K562 (cell line): Measurements from ENCODE around the gene EXOC6. TPM values are rescaled to one million over a fixed set of nuclear protein-coding genes. Genes with fewer than 3 reads are reported as not detected.

Experiments used
- BACH1 ChIP-seq: fragments of 200-800 bp; sonication (Bioruptor generic); IDR thresholded peaks from 2 replicates; pipeline ENCODE4 v1.6.1; 2016; ENCODE audit warnings: missing genetic modification characterization, missing compliant biosample characterization
- BDP1 ChIP-seq: IDR thresholded peaks from 3 replicates; pipeline ENCODE4 v1.6.1; 2011; ENCODE audit not compliant: insufficient read length, insufficient read depth
- CSDE1 ChIP-seq, 2 experiments: fragments of 450-650 bp; IDR thresholded peaks; 2 replicates each; pipeline ENCODE4 v1.6.1; 2016; ENCODE audit warnings: mild to moderate bottlenecking in 1 of 2
- DDX20 ChIP-seq: fragments of 450-650 bp; IDR thresholded peaks from 2 replicates; pipeline ENCODE4 v1.6.1; 2016; ENCODE audit warnings: missing genetic modification characterization, low read depth, mild to moderate bottlenecking, missing compliant biosample characterization, moderate library complexity
- ETV1 ChIP-seq: fragments of 450-650 bp; conservative IDR thresholded peaks from 2 replicates; pipeline ENCODE4 v1.6.1; 2016; ENCODE audit warnings: missing genetic modification characterization, control low read depth, low read depth, missing compliant biosample characterization
- EZH2 ChIP-seq: IDR thresholded peaks from 2 replicates; pipeline ENCODE4 v1.6.1; 2012; ENCODE audit warnings: low read depth, mild to moderate bottlenecking, inconsistent platforms, low read length, borderline replicate concordance
- HDAC3 ChIP-seq: fragments of 450-650 bp; IDR thresholded peaks from 2 replicates; pipeline ENCODE4 v1.6.1; 2018; ENCODE audit warnings: borderline replicate concordance, mild to moderate bottlenecking, moderate library complexity; ENCODE audit not compliant: partially characterized antibody
- HDGF ChIP-seq: fragments of 450-650 bp; IDR thresholded peaks from 2 replicates; pipeline ENCODE4 v1.6.1; 2016
- HLTF ChIP-seq: fragments of 450-650 bp; IDR thresholded peaks from 2 replicates; pipeline ENCODE4 v1.6.1; 2016
- KAT7 ChIP-seq: sonication (generic); formaldehyde crosslinking; IDR thresholded peaks from 2 replicates; pipeline ENCODE4 v1.8.0; 2022; ENCODE audit warnings: missing genetic modification reagents, mild to moderate bottlenecking, borderline replicate concordance
- MAFK ChIP-seq: IDR thresholded peaks from 2 replicates; pipeline ENCODE4 v1.6.1; 2011; ENCODE audit warnings: low read length, improper control_type of control experiment
- PHF21A ChIP-seq: fragments of 450-650 bp; IDR thresholded peaks from 2 replicates; pipeline ENCODE4 v1.6.1; 2017; ENCODE audit warnings: low read depth, borderline replicate concordance
- RREB1 ChIP-seq: fragments of 250-450 bp; sonication (Bioruptor Pico); IDR thresholded peaks from 2 replicates; pipeline ENCODE4 v1.4.0; 2020
- SMAD2 ChIP-seq: fragments of 150-350 bp; IDR thresholded peaks from 2 replicates; pipeline ENCODE4 v1.6.1; 2014; ENCODE audit warnings: low read depth, mild to moderate bottlenecking, low read length
- STAT5B ChIP-seq: fragments of 250-450 bp; sonication (Bioruptor Pico); IDR thresholded peaks from 2 replicates; pipeline ENCODE4 v1.8.0; 2021; ENCODE audit warnings: mild to moderate bottlenecking, inconsistent platforms
- TEAD1 ChIP-seq, 2 experiments: fragments of 450-650 bp in 1 of 2; sonication (generic) in 1 of 2; formaldehyde crosslinking; IDR thresholded peaks; 2 replicates each; pipeline versions ENCODE4 v1.4.0 to v1.8.0; 2020 to 2022; ENCODE audit warnings: mild to moderate bottlenecking in 2 of 2, missing genetic modification reagents in 1 of 2
- ZBTB11 ChIP-seq, 3 experiments: fragments of 200-800 bp in 1 of 3; fragments of 250-450 bp in 1 of 3; fragments of 450-650 bp in 1 of 3; sonication (Bioruptor Pico) in 1 of 3; sonication (Bioruptor generic) in 1 of 3; formaldehyde crosslinking in 1 of 3; IDR thresholded peaks; 2 replicates each; pipeline versions ENCODE4 v1.6.1 to v1.8.0; 2016 to 2022; ENCODE audit warnings: mild to moderate bottlenecking in 2 of 3, missing genetic modification characterization in 2 of 3, missing compliant biosample characterization in 1 of 3, moderate library complexity in 1 of 3
- ZC3H4 ChIP-seq: sonication (generic); formaldehyde crosslinking; IDR thresholded peaks from 2 replicates; pipeline ENCODE4 v1.9.0; 2021; ENCODE audit warnings: missing genetic modification reagents, borderline replicate concordance
- ZNF184 ChIP-seq: sonication (generic); formaldehyde crosslinking; IDR thresholded peaks from 2 replicates; pipeline ENCODE4 v1.5.0; 2020; ENCODE audit warnings: missing genetic modification reagents
- ZNF316 ChIP-seq: fragments of 450-650 bp; IDR thresholded peaks from 2 replicates; pipeline ENCODE4 v1.6.1; 2016
- ZNF41 ChIP-seq: fragments of 250-450 bp; sonication (Bioruptor Pico); conservative IDR thresholded peaks from 2 replicates; pipeline ENCODE4 v1.4.0; 2020; ENCODE audit warnings: mild to moderate bottlenecking
- ZNF695 ChIP-seq: fragments of 450-650 bp; formaldehyde crosslinking; IDR thresholded peaks from 2 replicates; pipeline ENCODE4 v1.4.0; 2020; ENCODE audit warnings: mild to moderate bottlenecking, moderate library complexity
- polyA plus RNA-seq, 8 experiments: library from polyadenylated mRNA; depleted of rRNA in 4 of 8; stranded (reverse) in 5 of 8; unstranded in 3 of 8; fragments of >200 nt; fragmentation: Nextera tagmentation in 2 of 8; fragmentation: Illumina TruSeq in 1 of 8; extraction: Ambion mirVana in 2 of 8; extraction: Trizol in 1 of 8; gene quantifications; 2 replicates each; pipeline versions ENCODE4 v1.2.1 to v1.2.3, GENCODE V29; 2011 to 2014; ENCODE audit warnings: inconsistent platforms in 1 of 8, missing spikeins in 1 of 8
- total RNA-seq, 7 experiments: library from RNA; depleted of rRNA in 6 of 7; stranded (reverse); fragments of >200 nt in 6 of 7; fragmentation: Illumina TruSeq in 2 of 7; extraction: Trizol in 2 of 7; gene quantifications; 2 replicates each; pipeline versions ENCODE4 v1.2.1 to v1.2.3, GENCODE V29; 2011 to 2021; ENCODE audit warnings: low replicate concordance in 1 of 7

The EXOC6 gene
- total and polyA plus RNA-seq, 9 of the 15 experiments (the other 6 are each of a cell fraction or from before 2014, with no cell fraction given): 13.9 to 42.8 (median 24.9) TPM

GRCh38 chr10:92822060-92822634 lies 26.2 kb upstream of the EXOC6 start (continued):
- TF ChIP-seq ZBTB11 (CRISPR knock-in tag; IDR thresholded peaks at IDR 0.05): no peak
- no peak for TF ChIP-seq ZNF41 (CRISPR knock-in tag)
- no peak for TF ChIP-seq TEAD1 (CRISPR knock-in tag; IDR thresholded peaks at IDR 0.05)
- TF ChIP-seq ZNF184 (CRISPR knock-in tag): no peak
- TF ChIP-seq ZNF316: peak; percentile 98
- no peak for TF ChIP-seq EZH2
- no peak for TF ChIP-seq HLTF
- no peak for TF ChIP-seq STAT5B
- TF ChIP-seq BACH1: peak; percentile 98
- no peak for TF ChIP-seq ZNF695 (CRISPR knock-in tag)
- no peak for TF ChIP-seq KAT7
- TF ChIP-seq BDP1: no peak
- no peak for TF ChIP-seq DDX20
- TF ChIP-seq RREB1 (CRISPR knock-in tag): no peak
- no peak for TF ChIP-seq ZC3H4 (CRISPR knock-in tag)
- TF ChIP-seq SMAD2: no peak
- TF ChIP-seq CSDE1 (IDR thresholded peaks at IDR 0.05): no peak
- TF ChIP-seq ETV1 (tag): peak; percentile 58
- no peak for TF ChIP-seq HDGF
- peak; percentile 95 for TF ChIP-seq MAFK
- TF ChIP-seq PHF21A: no peak
- TF ChIP-seq HDAC3: no peak
